Left hindlimb (tissue), 1 donor: ENCODE measurements around the gene FAM131C.

Experiments
- DNase-seq: peaks from one replicate; pipeline ENCODE4 v3.0.0-alpha.2; 2018

The FAM131C gene

GRCh38 chr1:16073490-16074119, at the start of gene FAM131C:
FAM131C (minus strand) TSS chr1:16073651; CDS start chr1:16073442, 209 bp downstream.
- no peak for DNase-seq

GRCh38 chr1:16122916-16123315, 49.5 kb upstream of the FAM131C start:
- DNase-seq: peak; percentile 59

GRCh38 chr1:16122350-16122881, 49.0 kb upstream of the FAM131C start:
- DNase-seq: peak; percentile 24

GRCh38 chr1:16120940-16121410, 47.5 kb upstream of the FAM131C start:
- peak; percentile 10 for DNase-seq

- peak; percentile 29 for DNase-seq
Measured at GRCh38 chr1:16120407-16120806, 47.0 kb upstream of the FAM131C start.

- DNase-seq: no peak
Measured at GRCh38 chr1:16119926-16120325, 46.5 kb upstream of the FAM131C start.

- peak; percentile 19 for DNase-seq
Measured at GRCh38 chr1:16119504-16119903, 46.1 kb upstream of the FAM131C start.

- DNase-seq: peak; percentile 40
Measured at GRCh38 chr1:16118706-16119105, 45.3 kb upstream of the FAM131C start.

GRCh38 chr1:16117936-16118335, 44.5 kb upstream of the FAM131C start:
- DNase-seq: no peak

- DNase-seq: peak; percentile 6
Measured at GRCh38 chr1:16117369-16117768, 43.9 kb upstream of the FAM131C start.

GRCh38 chr1:16116625-16117024, 43.2 kb upstream of the FAM131C start:
- DNase-seq: peak; percentile 19

- no peak for DNase-seq
Measured at GRCh38 chr1:16116002-16116401, 42.6 kb upstream of the FAM131C start.

- DNase-seq: peak; percentile 25
Measured at GRCh38 chr1:16115468-16115983, 42.1 kb upstream of the FAM131C start.

GRCh38 chr1:16114527-16115467, 41.3 kb upstream of the FAM131C start:
- peak; percentile 28 for DNase-seq

GRCh38 chr1:16112596-16113555, 39.4 kb upstream of the FAM131C start:
- peak; percentile 79 for DNase-seq

- DNase-seq: peak; percentile 85
Measured at GRCh38 chr1:16111771-16112595, 38.5 kb upstream of the FAM131C start.

GRCh38 chr1:16110884-16111283, 37.4 kb upstream of the FAM131C start:
- peak; percentile 31 for DNase-seq

- DNase-seq: peak; percentile 23
Measured at GRCh38 chr1:16110456-16110855, 37.0 kb upstream of the FAM131C start.

- peak; percentile 23 for DNase-seq
Measured at GRCh38 chr1:16109571-16109970, 36.1 kb upstream of the FAM131C start.

- peak; percentile 6 for DNase-seq
Measured at GRCh38 chr1:16107039-16107438, 33.6 kb upstream of the FAM131C start.

- no peak for DNase-seq
Measured at GRCh38 chr1:16101623-16102022, 28.2 kb upstream of the FAM131C start.
